ENCODE results near the gene OOSP4B. TPM values are rescaled to one million over a fixed set of nuclear protein-coding genes. Genes with fewer than 3 reads are reported as not detected.
"Not testable (repeated sequence)": the region's sequence is repeated elsewhere in the genome, so short reads cannot be mapped to it uniquely, and the experiment has no call there.

OOSP4B gene
- not detected for total RNA-seq
- long read RNA-seq = 0 reads

- intact Hi-C loops (cut with DNase I) = no loop called here
- Histone ChIP-seq H3K4me3 (no peak within 1 kb of the TSS), H3K27ac (no peak within 1 kb of the TSS), H3K36me3 (no peaks in the 10 kb centered on the region), H3K4me1 (no peaks in the 10 kb centered on the region), H3K9me3 (no peaks in the 10 kb centered on the region), H3K27me3 (no peaks in the 10 kb centered on the region)
- no peak for TF ChIP-seq CTCF (IDR thresholded peaks at IDR 0.05)
- ATAC-seq (no peak), DNase-seq (no peak)
Measured at GRCh38 chr11:60016881-60017280, at the start of gene OOSP4B. TSS of gene OOSP4B (plus strand) at chr11:60017181.

- Histone ChIP-seq H3K4me1 (no peaks in the 10 kb centered on the region), H3K27me3 (no peaks in the 10 kb centered on the region), H3K27ac (no peak overlapping the region), H3K36me3 (no peaks in the 10 kb centered on the region), H3K4me3 (no peak overlapping the region), H3K9me3 (no peaks in the 10 kb centered on the region)
- DNase-seq (no peak), ATAC-seq (no peak)
- intact Hi-C loops (cut with DNase I) = no loop called here
- no peak for TF ChIP-seq CTCF (IDR thresholded peaks at IDR 0.05)
Measured at GRCh38 chr11:59967677-59968394, 49.1 kb upstream of the OOSP4B start.

GRCh38 chr11:59968395-59968783, 48.6 kb upstream of the OOSP4B start:
- no peaks in the 10 kb centered on the region for H3K27me3 ChIP-seq
- intact Hi-C loops (cut with DNase I) = no loop called here
- H3K4me3 ChIP-seq = no peak overlapping the region
- DNase-seq = no peak
- ATAC-seq = no peak
- no peak overlapping the region for H3K27ac ChIP-seq
- no peaks in the 10 kb centered on the region for H3K36me3 ChIP-seq
- H3K9me3 ChIP-seq = no peaks in the 10 kb centered on the region
- no peak for TF ChIP-seq CTCF (IDR thresholded peaks at IDR 0.05)
- H3K4me1 ChIP-seq = no peaks in the 10 kb centered on the region

- TF ChIP-seq CTCF (IDR thresholded peaks at IDR 0.05) = no peak
- ATAC-seq (no peak), DNase-seq (no peak)
- Histone ChIP-seq H3K36me3 (no peaks in the 10 kb centered on the region), H3K27me3 (no peaks in the 10 kb centered on the region), H3K9me3 (no peaks in the 10 kb centered on the region), H3K4me3 (no peak overlapping the region), H3K4me1 (no peaks in the 10 kb centered on the region), H3K27ac (no peak overlapping the region)
- intact Hi-C loops (cut with DNase I) = no loop called here
Measured at GRCh38 chr11:59973097-59973496, 43.9 kb upstream of the OOSP4B start.

GRCh38 chr11:59981106-59981770, 35.7 kb upstream of the OOSP4B start:
- Histone ChIP-seq H3K27ac (no peak overlapping the region), H3K36me3 (no peaks in the 10 kb centered on the region), H3K27me3 (no peaks in the 10 kb centered on the region), H3K4me3 (no peak overlapping the region), H3K4me1 (no peaks in the 10 kb centered on the region), H3K9me3 (no peaks in the 10 kb centered on the region)
- DNase-seq (no peak), ATAC-seq (no peak)
- intact Hi-C loops (cut with DNase I) = no loop called here
- no peak for TF ChIP-seq CTCF (IDR thresholded peaks at IDR 0.05)

GRCh38 chr11:59982037-59982436, 34.9 kb upstream of the OOSP4B start:
- intact Hi-C loops (cut with DNase I); DNase-seq; ATAC-seq: not testable (repeated sequence)

More at GRCh38 chr11:59982037-59982436, 34.9 kb upstream of the OOSP4B start:
- H3K9me3 ChIP-seq, H3K27ac ChIP-seq, H3K4me1 ChIP-seq, H3K4me3 ChIP-seq, H3K27me3 ChIP-seq, H3K36me3 ChIP-seq: not testable (repeated sequence)
